ENCODE results near the gene MINPP1.

The MINPP1 gene

DNA sequence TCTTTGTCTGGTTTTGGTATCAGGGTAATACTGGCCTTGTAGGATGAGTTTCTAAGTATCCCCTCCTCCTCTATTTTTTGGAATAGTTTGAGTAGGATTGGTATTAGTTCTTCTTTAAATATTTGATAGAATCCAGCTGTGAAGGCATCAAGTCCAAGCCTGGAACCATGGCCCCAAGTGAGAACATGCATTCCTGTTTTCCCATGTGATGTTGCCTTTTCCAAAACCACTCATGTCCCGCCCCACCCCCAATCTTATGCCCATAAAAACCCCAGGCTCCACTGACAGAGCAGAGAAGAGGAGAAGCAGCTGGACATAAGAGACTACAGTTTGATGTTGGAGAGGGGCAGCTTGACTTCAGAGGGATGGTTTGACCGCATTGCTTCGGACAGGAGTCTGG, 71.2 kb downstream of the MINPP1 start:
- H3K9me2 ChIP-seq (replicated peaks; ENCODE audit: control insufficient read depth, low read length) = no peaks in the 10 kb centered on the region
- no peak overlapping the region for H3K4me3 ChIP-seq (ENCODE audit: low read length)
- peaks cover 3% of the 10 kb centered on the region; the same call in 1 of the 2 replicates for H3K27me3 ChIP-seq (ENCODE audit: control insufficient read depth, low read length)
- H3K9me3 ChIP-seq (ENCODE audit: control insufficient read depth, insufficient read depth, low read length) = no peaks in the 10 kb centered on the region
- no peaks in the 10 kb centered on the region for H3K36me3 ChIP-seq (ENCODE audit: control insufficient read depth, low read length)
- no peaks in the 10 kb centered on the region for H3K4me1 ChIP-seq (ENCODE audit: control insufficient read depth, low read length)
- no peaks in the 10 kb centered on the region for H4K20me1 ChIP-seq (ENCODE audit: control insufficient read depth, insufficient read depth, low read depth, low read length)
- no peaks in the 10 kb centered on the region for H3F3A ChIP-seq (ENCODE audit: control insufficient read depth, insufficient read depth)
- no peaks in the 10 kb centered on the region for H3K79me2 ChIP-seq (ENCODE audit: control insufficient read depth, low read length)
- H3K27ac ChIP-seq (ENCODE audit: low read depth, low read length) = no peak overlapping the region
- TF ChIP-seq EZH2phosphoT487 (IDR thresholded peaks at IDR 0.05; ENCODE audit: borderline replicate concordance, low read length) = no peak
- TF ChIP-seq, protein P1, sequence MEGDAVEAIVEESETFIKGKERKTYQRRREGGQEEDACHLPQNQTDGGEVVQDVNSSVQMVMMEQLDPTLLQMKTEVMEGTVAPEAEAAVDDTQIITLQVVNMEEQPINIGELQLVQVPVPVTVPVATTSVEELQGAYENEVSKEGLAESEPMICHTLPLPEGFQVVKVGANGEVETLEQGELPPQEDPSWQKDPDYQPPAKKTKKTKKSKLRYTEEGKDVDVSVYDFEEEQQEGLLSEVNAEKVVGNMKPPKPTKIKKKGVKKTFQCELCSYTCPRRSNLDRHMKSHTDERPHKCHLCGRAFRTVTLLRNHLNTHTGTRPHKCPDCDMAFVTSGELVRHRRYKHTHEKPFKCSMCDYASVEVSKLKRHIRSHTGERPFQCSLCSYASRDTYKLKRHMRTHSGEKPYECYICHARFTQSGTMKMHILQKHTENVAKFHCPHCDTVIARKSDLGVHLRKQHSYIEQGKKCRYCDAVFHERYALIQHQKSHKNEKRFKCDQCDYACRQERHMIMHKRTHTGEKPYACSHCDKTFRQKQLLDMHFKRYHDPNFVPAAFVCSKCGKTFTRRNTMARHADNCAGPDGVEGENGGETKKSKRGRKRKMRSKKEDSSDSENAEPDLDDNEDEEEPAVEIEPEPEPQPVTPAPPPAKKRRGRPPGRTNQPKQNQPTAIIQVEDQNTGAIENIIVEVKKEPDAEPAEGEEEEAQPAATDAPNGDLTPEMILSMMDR (IDR thresholded peaks at IDR 0.05; ENCODE audit: low read depth, low read length, poor library complexity, severe bottlenecking) = no peak
- H3K4me2 ChIP-seq (ENCODE audit: low read length) = no peak overlapping the region

DNA sequence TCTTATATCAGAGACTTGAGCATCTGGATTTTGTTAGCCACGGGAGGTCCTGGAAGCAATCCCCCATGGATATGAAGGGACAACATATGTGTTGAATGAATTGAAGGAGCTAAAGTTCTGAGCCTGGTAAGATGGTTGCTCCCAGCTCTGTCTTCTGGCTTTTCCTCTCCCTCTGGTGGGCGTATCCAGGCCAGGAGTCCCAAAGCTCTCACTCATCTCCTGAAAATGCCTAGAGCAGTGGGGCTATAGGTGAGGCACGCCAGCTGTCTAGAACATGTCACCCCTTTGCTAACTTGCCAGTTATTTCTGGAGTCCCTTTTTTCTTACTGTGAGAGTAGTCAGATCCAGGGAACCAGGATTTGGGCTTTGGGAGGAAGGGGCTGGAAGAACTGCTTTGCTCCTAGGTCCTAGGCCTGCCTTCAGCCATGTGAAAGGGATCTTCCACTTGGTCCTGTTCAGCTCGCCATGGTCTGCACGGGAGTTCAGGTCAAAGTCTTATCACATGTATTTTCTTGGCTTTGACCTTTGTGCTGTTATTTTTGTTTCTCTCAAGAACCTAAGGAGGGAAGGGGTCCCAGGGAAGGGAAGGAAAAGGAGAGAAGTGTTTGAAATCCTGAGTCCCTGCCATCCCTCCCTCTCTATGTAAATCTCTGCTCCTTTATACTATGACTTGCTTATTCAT, 73.6 kb downstream of the MINPP1 start:
- Histone ChIP-seq H3K27ac (ENCODE audit: low read depth, low read length) (no peak overlapping the region), H3K9me2 (replicated peaks; ENCODE audit: control insufficient read depth, low read length) (no peaks in the 10 kb centered on the region), H3K4me1 (ENCODE audit: control insufficient read depth, low read length) (no peaks in the 10 kb centered on the region), H3K79me2 (ENCODE audit: control insufficient read depth, low read length) (no peaks in the 10 kb centered on the region), H3F3A (ENCODE audit: control insufficient read depth, insufficient read depth) (no peaks in the 10 kb centered on the region), H4K20me1 (ENCODE audit: control insufficient read depth, insufficient read depth, low read depth, low read length) (no peaks in the 10 kb centered on the region), H3K4me2 (ENCODE audit: low read length) (no peak overlapping the region), H3K27me3 (ENCODE audit: control insufficient read depth, low read length) (peaks cover 3% of the 10 kb centered on the region; the same call in 1 of the 2 replicates), H3K4me3 (ENCODE audit: low read length) (no peak overlapping the region), H3K9me3 (ENCODE audit: control insufficient read depth, insufficient read depth, low read length) (no peaks in the 10 kb centered on the region), H3K36me3 (ENCODE audit: control insufficient read depth, low read length) (no peaks in the 10 kb centered on the region)
- TF ChIP-seq, protein P1 (IDR thresholded peaks at IDR 0.05; ENCODE audit: low read depth, low read length, poor library complexity, severe bottlenecking) = no peak

DNA sequence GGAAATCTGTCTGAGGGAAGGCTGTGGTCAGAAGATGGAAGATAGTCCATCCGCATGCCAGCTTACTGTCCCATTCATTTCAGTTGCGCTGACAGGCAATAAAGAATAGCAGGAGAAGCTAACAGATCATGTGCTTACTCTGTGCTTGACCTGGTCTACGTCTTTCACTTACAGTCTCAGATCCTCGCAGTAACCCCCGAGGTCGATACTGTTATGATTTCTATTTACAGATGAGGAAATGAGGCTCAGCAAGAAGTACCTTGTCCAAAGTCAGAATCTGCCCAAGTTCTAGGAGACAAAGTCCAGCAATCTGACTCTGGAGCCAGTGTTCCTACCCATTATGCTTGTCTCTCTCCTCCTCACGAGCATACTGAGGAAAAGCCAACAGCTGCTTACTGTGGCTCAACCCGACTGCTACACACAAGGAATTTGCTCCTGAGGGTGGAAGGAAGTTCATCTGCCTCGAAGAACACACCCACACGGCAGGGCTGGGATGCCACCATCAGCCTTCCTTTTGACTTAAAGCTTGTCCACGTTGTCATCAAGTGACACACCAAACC, 74.2 kb downstream of the MINPP1 start:
- H3K9me2 ChIP-seq (replicated peaks; ENCODE audit: control insufficient read depth, low read length) = no peaks in the 10 kb centered on the region
- peaks cover 3% of the 10 kb centered on the region; the same call in 1 of the 2 replicates for H3K27me3 ChIP-seq (ENCODE audit: control insufficient read depth, low read length)
- H3K36me3 ChIP-seq (ENCODE audit: control insufficient read depth, low read length) = no peaks in the 10 kb centered on the region
- H4K20me1 ChIP-seq (ENCODE audit: control insufficient read depth, insufficient read depth, low read depth, low read length) = no peaks in the 10 kb centered on the region
- H3K9me3 ChIP-seq (ENCODE audit: control insufficient read depth, insufficient read depth, low read length) = no peaks in the 10 kb centered on the region
- no peak overlapping the region for H3K27ac ChIP-seq (ENCODE audit: low read depth, low read length)
- H3K4me1 ChIP-seq (ENCODE audit: control insufficient read depth, low read length) = no peaks in the 10 kb centered on the region
- H3K79me2 ChIP-seq (ENCODE audit: control insufficient read depth, low read length) = no peaks in the 10 kb centered on the region
- H3F3A ChIP-seq (ENCODE audit: control insufficient read depth, insufficient read depth) = no peaks in the 10 kb centered on the region
- H3K4me2 ChIP-seq (ENCODE audit: low read length) = no peak overlapping the region
- H3K4me3 ChIP-seq (ENCODE audit: low read length) = no peak overlapping the region
- no peak for TF ChIP-seq EZH2phosphoT487 (IDR thresholded peaks at IDR 0.05; ENCODE audit: borderline replicate concordance, low read length)
- TF ChIP-seq, protein P1 (IDR thresholded peaks at IDR 0.05; ENCODE audit: low read depth, low read length, poor library complexity, severe bottlenecking) = no peak
